ENCODE results near the gene CLASP1. TPM values are rescaled to one million over a fixed set of nuclear protein-coding genes. Genes with fewer than 3 reads are reported as not detected.

The CLASP1 gene
- total RNA-seq, 1 experiment from 2014 or later, result 49.2 TPM

DNA sequence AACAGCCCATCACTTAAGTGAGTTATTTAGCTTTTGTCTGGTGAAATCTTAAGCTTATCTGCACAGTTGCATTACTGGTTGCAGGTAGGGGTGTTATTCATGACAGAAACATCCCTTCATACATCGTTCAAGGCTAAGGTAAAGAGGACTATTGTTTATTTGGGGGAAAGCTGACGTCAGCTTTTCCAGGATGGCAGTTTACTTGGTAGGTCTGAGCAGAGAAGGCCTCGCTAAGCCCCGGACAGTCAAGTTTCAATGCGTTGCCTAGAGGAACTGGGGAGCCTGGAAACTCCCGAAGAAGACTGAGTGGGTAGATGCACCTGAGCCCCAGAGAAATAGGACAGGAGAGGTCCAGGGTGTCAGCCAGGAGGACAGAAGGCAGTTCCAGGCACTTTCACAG lies 116.4 kb downstream of the CLASP1 start:
- in situ Hi-C loops (cut with HindIII; ENCODE audit: low pct_unique_long_range_greater_than_20kb, low sequenced_read_pairs) (no loop called here), intact Hi-C loops (cut with micrococcal nuclease; ENCODE audit: unreplicated experiment) (loop anchor here (5.0 kb wide), 1 partner anchor 119 kb away; no protein-coding TSS in a partner anchor)
- DNase-seq (ENCODE audit: low read depth, low spot score) (no peak), ATAC-seq (no peak)
- Histone ChIP-seq H3K4me1 (ENCODE audit: control insufficient read depth, insufficient read depth, low read length) (peaks cover 32% of the 10 kb centered on the region), H3K27ac (ENCODE audit: low read length) (peak overlapping the region; percentile 96), H3K9me3 (ENCODE audit: control insufficient read depth, insufficient read depth, low read depth, low read length) (no peaks in the 10 kb centered on the region), H3K4me3 (ENCODE audit: low read depth in 2 of 2, low read length in 2 of 2) (no peak overlapping the region), H3K27me3 (ENCODE audit: control insufficient read depth, insufficient read depth, low read length) (no peaks in the 10 kb centered on the region), H3K36me3 (ENCODE audit: control insufficient read depth, insufficient read depth, low read length) (no peaks in the 10 kb centered on the region)
- CTCF ChIA-PET, result interaction anchor here (2.0 kb wide), 1 partner anchor 185 kb away, joined by 7 read pairs; no protein-coding TSS in a partner anchor
- BruUV-seq (replicated peaks), result no TSS peak
- POLR2A ChIA-PET, result no interaction called here
- TF ChIP-seq, protein P1, sequence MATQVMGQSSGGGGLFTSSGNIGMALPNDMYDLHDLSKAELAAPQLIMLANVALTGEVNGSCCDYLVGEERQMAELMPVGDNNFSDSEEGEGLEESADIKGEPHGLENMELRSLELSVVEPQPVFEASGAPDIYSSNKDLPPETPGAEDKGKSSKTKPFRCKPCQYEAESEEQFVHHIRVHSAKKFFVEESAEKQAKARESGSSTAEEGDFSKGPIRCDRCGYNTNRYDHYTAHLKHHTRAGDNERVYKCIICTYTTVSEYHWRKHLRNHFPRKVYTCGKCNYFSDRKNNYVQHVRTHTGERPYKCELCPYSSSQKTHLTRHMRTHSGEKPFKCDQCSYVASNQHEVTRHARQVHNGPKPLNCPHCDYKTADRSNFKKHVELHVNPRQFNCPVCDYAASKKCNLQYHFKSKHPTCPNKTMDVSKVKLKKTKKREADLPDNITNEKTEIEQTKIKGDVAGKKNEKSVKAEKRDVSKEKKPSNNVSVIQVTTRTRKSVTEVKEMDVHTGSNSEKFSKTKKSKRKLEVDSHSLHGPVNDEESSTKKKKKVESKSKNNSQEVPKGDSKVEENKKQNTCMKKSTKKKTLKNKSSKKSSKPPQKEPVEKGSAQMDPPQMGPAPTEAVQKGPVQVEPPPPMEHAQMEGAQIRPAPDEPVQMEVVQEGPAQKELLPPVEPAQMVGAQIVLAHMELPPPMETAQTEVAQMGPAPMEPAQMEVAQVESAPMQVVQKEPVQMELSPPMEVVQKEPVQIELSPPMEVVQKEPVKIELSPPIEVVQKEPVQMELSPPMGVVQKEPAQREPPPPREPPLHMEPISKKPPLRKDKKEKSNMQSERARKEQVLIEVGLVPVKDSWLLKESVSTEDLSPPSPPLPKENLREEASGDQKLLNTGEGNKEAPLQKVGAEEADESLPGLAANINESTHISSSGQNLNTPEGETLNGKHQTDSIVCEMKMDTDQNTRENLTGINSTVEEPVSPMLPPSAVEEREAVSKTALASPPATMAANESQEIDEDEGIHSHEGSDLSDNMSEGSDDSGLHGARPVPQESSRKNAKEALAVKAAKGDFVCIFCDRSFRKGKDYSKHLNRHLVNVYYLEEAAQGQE (IDR thresholded peaks at IDR 0.05; ENCODE audit: insufficient read depth in 1 of 2, low read depth in 2 of 2, low read length in 1 of 2), result no peak
- TF ChIP-seq, protein P2, sequence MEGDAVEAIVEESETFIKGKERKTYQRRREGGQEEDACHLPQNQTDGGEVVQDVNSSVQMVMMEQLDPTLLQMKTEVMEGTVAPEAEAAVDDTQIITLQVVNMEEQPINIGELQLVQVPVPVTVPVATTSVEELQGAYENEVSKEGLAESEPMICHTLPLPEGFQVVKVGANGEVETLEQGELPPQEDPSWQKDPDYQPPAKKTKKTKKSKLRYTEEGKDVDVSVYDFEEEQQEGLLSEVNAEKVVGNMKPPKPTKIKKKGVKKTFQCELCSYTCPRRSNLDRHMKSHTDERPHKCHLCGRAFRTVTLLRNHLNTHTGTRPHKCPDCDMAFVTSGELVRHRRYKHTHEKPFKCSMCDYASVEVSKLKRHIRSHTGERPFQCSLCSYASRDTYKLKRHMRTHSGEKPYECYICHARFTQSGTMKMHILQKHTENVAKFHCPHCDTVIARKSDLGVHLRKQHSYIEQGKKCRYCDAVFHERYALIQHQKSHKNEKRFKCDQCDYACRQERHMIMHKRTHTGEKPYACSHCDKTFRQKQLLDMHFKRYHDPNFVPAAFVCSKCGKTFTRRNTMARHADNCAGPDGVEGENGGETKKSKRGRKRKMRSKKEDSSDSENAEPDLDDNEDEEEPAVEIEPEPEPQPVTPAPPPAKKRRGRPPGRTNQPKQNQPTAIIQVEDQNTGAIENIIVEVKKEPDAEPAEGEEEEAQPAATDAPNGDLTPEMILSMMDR (IDR thresholded peaks at IDR 0.05), result no peak
- TF ChIP-seq SIN3A (IDR thresholded peaks at IDR 0.05; ENCODE audit: borderline replicate concordance, insufficient read depth, low read depth, low read length) (no peak), TCF7L2 (IDR thresholded peaks at IDR 0.05; ENCODE audit: low read depth, low read length) (no peak), POLR2AphosphoS5 (IDR thresholded peaks at IDR 0.05; ENCODE audit: low read depth, low read length) (no peak)

DNA sequence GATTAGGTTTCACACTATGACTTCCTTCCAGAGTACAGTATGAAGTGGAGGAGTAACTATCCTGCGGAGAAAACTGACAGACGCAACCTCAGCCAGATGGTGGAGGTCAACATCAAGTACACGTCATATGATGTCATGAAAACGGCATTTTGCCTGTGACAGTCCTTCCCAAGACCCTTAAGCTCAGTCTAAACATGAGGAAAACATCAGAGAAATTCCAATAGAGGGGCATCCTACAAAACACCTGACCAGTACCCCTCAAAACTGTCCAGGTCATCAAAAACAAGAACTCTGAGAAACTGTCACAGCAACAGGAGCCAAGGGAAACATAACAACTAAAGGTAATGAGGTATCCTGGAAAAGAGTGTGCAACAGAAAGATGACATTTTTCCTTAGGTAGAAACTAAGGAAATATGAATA lies 116.9 kb downstream of the CLASP1 start:
- Histone ChIP-seq H3K4me1 (ENCODE audit: control insufficient read depth, insufficient read depth, low read length) (peaks cover 32% of the 10 kb centered on the region), H3K36me3 (ENCODE audit: control insufficient read depth, insufficient read depth, low read length) (no peaks in the 10 kb centered on the region), H3K27ac (ENCODE audit: low read length) (peak overlapping the region; percentile 96), H3K4me3 (ENCODE audit: low read depth in 2 of 2, low read length in 2 of 2) (peak overlapping the region in 1 of 2 experiments; percentile 6; a peak in 1 of 4 replicates), H3K9me3 (ENCODE audit: control insufficient read depth, insufficient read depth, low read depth, low read length) (no peaks in the 10 kb centered on the region), H3K27me3 (ENCODE audit: control insufficient read depth, insufficient read depth, low read length) (no peaks in the 10 kb centered on the region)
- POLR2A ChIA-PET, result interaction anchor here (0.6 kb wide), 1 partner anchor 77 kb away, joined by 4 read pairs; no protein-coding TSS in a partner anchor
- CTCF ChIA-PET, result interaction anchor here (2.0 kb wide), 1 partner anchor 185 kb away, joined by 7 read pairs; no protein-coding TSS in a partner anchor
- ATAC-seq (no peak), DNase-seq (ENCODE audit: low read depth, low spot score) (no peak)
- no peak for TF ChIP-seq TCF7L2 (IDR thresholded peaks at IDR 0.05; ENCODE audit: low read depth, low read length)
- TF ChIP-seq SIN3A (IDR thresholded peaks at IDR 0.05; ENCODE audit: borderline replicate concordance, insufficient read depth, low read depth, low read length), result no peak
- TF ChIP-seq, protein P1 (IDR thresholded peaks at IDR 0.05; ENCODE audit: insufficient read depth in 1 of 2, low read depth in 2 of 2, low read length in 1 of 2), result no peak
- TF ChIP-seq, protein P2 (IDR thresholded peaks at IDR 0.05), result no peak
- no peak for TF ChIP-seq POLR2AphosphoS5 (IDR thresholded peaks at IDR 0.05; ENCODE audit: low read depth, low read length)
- BruUV-seq (replicated peaks), result no TSS peak
- in situ Hi-C loops (cut with HindIII; ENCODE audit: low pct_unique_long_range_greater_than_20kb, low sequenced_read_pairs), result no loop called here
- intact Hi-C loops (cut with micrococcal nuclease; ENCODE audit: unreplicated experiment), result loop anchor here (5.0 kb wide), 1 partner anchor 120 kb away; no protein-coding TSS in a partner anchor
